GM23338 (cell line): ENCODE measurements around the gene MYO15B. TPM values are rescaled to one million over a fixed set of nuclear protein-coding genes. Genes with fewer than 3 reads are reported as not detected.

Source experiments
- ATAC-seq: fragments of 200-7000 bp; cut with Tn5 transposase; 3 replicates; pipeline ENCODE4 v1.9.1; 2020
- DNase-seq: peaks from one replicate; pipeline ENCODE4 v3.0.0-alpha.2; 2015; ENCODE audit warnings: low spot score
- H2AFZ ChIP-seq: fragments of 200-600 bp; sonication (generic); 2 replicates; pipeline ENCODE4 v1.8.0; 2016; ENCODE audit warnings: antibody characterized with exemption, mild to moderate bottlenecking, moderate library complexity
- H3F3A ChIP-seq: fragments of 200-600 bp; sonication (generic); replicated peaks from 2 replicates; pipeline ENCODE4 v1.8.0; 2017; ENCODE audit warnings: antibody characterized with exemption, mixed run types, low read depth
- H3K27ac ChIP-seq: fragments of 200-600 bp; sonication (generic); 2 replicates; pipeline ENCODE4 v1.6.1; 2016; ENCODE audit warnings: low read depth
- H3K27me3 ChIP-seq: fragments of 200-600 bp; sonication (generic); 2 replicates; pipeline ENCODE4 v1.8.0; 2016; ENCODE audit warnings: mild to moderate bottlenecking, mixed run types, moderate library complexity; ENCODE audit not compliant: insufficient read depth
- H3K36me3 ChIP-seq: fragments of 200-600 bp; sonication (generic); 2 replicates; pipeline ENCODE4 v1.8.0; 2016; ENCODE audit warnings: mild to moderate bottlenecking; ENCODE audit not compliant: insufficient read depth
- H3K4me1 ChIP-seq: fragments of 200-600 bp; sonication (generic); 2 replicates; pipeline ENCODE4 v1.8.0; 2016; ENCODE audit warnings: mild to moderate bottlenecking, moderate library complexity; ENCODE audit not compliant: insufficient read depth
- H3K4me2 ChIP-seq: fragments of 200-600 bp; sonication (generic); 2 replicates; pipeline ENCODE4 v1.7.1; 2017; ENCODE audit warnings: mixed run types
- H3K4me3 ChIP-seq: fragments of 200-600 bp; sonication (generic); 2 replicates; pipeline ENCODE4 v1.6.1; 2016; ENCODE audit warnings: mixed run types
- H3K79me2 ChIP-seq: fragments of 200-600 bp; sonication (generic); replicated peaks from 2 replicates; pipeline ENCODE4 v1.8.0; 2017; ENCODE audit warnings: mild to moderate bottlenecking; ENCODE audit not compliant: insufficient read depth
- H3K9me2 ChIP-seq: fragments of 200-600 bp; sonication (generic); 2 replicates; pipeline ENCODE4 v1.8.0; 2017; ENCODE audit not compliant: insufficient read depth
- H4K20me1 ChIP-seq: fragments of 200-600 bp; sonication (generic); replicated peaks from 2 replicates; pipeline ENCODE4 v1.8.0; 2017; ENCODE audit warnings: mild to moderate bottlenecking; ENCODE audit not compliant: insufficient read depth
- H3K27ac Mint-ChIP-seq: 2 replicates; pipeline ENCODE4 v1.8.0; 2020; ENCODE audit warnings: inconsistent platforms, mild to moderate bottlenecking, moderate library complexity, mixed read lengths
- H3K27me3 Mint-ChIP-seq: 3 replicates; pipeline ENCODE4 v1.8.0; 2022; ENCODE audit warnings: low read depth, mild to moderate bottlenecking, moderate library complexity, mixed read lengths, inconsistent platforms; ENCODE audit not compliant: insufficient read depth, poor library complexity
- H3K36me3 Mint-ChIP-seq: 3 replicates; pipeline ENCODE4 v1.8.0; 2021; ENCODE audit warnings: low read depth, mild to moderate bottlenecking, inconsistent platforms, moderate library complexity, mixed read lengths
- H3K4me1 Mint-ChIP-seq: 3 replicates; pipeline ENCODE4 v1.8.0; 2020; ENCODE audit warnings: mild to moderate bottlenecking, inconsistent platforms, mixed read lengths
- H3K4me3 Mint-ChIP-seq: 3 replicates; pipeline ENCODE4 v1.8.0; 2021; ENCODE audit warnings: moderate library complexity, mild to moderate bottlenecking, inconsistent platforms, mixed read lengths
- H3K9me3 Mint-ChIP-seq: 3 replicates; pipeline ENCODE4 v1.8.0; 2020; ENCODE audit warnings: moderate library complexity, mild to moderate bottlenecking, inconsistent platforms, mixed read lengths
- CREB1 ChIP-seq: fragments of 250-450 bp; sonication (Bioruptor Pico); IDR thresholded peaks from 2 replicates; pipeline ENCODE4 v1.5.0; 2020; ENCODE audit warnings: low read depth, mild to moderate bottlenecking, moderate library complexity
- CTCF ChIP-seq, 2 experiments: fragments of 200-600 bp in 1 of 2; sonication (generic) in 1 of 2; conservative IDR thresholded peaks; 2 replicates each; pipeline versions ENCODE4 v1.5.1 to v1.6.1; 2016 to 2017; ENCODE audit warnings: antibody characterized with exemption in 2 of 2, low read depth in 2 of 2, mild to moderate bottlenecking in 2 of 2, moderate library complexity in 1 of 2
- ETS1 ChIP-seq: IDR thresholded peaks from 2 replicates; pipeline ENCODE4 v1.6.1; 2016; ENCODE audit warnings: antibody characterized with exemption
- EZH2 ChIP-seq: fragments of 200-600 bp; sonication (generic); IDR thresholded peaks from one replicate; pipeline ENCODE4 v1.8.0; 2017; ENCODE audit warnings: antibody characterized with exemption, mild to moderate bottlenecking, low read depth; ENCODE audit not compliant: unreplicated experiment
- EZH2phosphoT487 ChIP-seq: fragments of 200-600 bp; sonication (generic); IDR thresholded peaks from one replicate; pipeline ENCODE4 v1.8.1; 2018; ENCODE audit warnings: antibody characterized with exemption; ENCODE audit not compliant: unreplicated experiment
- JUNB ChIP-seq: IDR thresholded peaks from one replicate; pipeline ENCODE4 v1.6.1; 2016; ENCODE audit warnings: antibody characterized with exemption; ENCODE audit not compliant: unreplicated experiment
- NANOG ChIP-seq: IDR thresholded peaks from 2 replicates; pipeline ENCODE4 v1.6.1; 2016; ENCODE audit warnings: antibody characterized with exemption, borderline replicate concordance
- POLR2AphosphoS5 ChIP-seq: IDR thresholded peaks from 2 replicates; pipeline ENCODE4 v1.6.1; 2016; ENCODE audit warnings: antibody characterized with exemption, low read depth
- REST ChIP-seq: IDR thresholded peaks from one replicate; pipeline ENCODE4 v1.6.1; 2018; ENCODE audit warnings: antibody characterized with exemption; ENCODE audit not compliant: unreplicated experiment
- STAT1 ChIP-seq: IDR thresholded peaks from one replicate; pipeline ENCODE4 v1.6.1; 2016; ENCODE audit warnings: antibody characterized with exemption; ENCODE audit not compliant: unreplicated experiment
- ZNF114 ChIP-seq: fragments of 250-450 bp; sonication (Bioruptor Pico); IDR thresholded peaks from 2 replicates; pipeline ENCODE4 v1.5.0; 2020; ENCODE audit warnings: mild to moderate bottlenecking, moderate library complexity
- ZNF331 ChIP-seq: fragments of 250-450 bp; sonication (Bioruptor Pico); IDR thresholded peaks from 2 replicates; pipeline ENCODE4 v1.5.0; 2020; ENCODE audit warnings: low read depth, mild to moderate bottlenecking, moderate library complexity
- ZNF462 ChIP-seq: fragments of 250-450 bp; sonication (Bioruptor Pico); IDR thresholded peaks from 2 replicates; pipeline ENCODE4 v1.5.0; 2020; ENCODE audit warnings: mild to moderate bottlenecking, moderate library complexity
- polyA plus RNA-seq: library from polyadenylated mRNA; unstranded; fragments of >200 nt; fragmentation: Nextera tagmentation; extraction: Ambion mirVana; gene quantifications from 2 replicates; pipeline ENCODE4 v1.2.1, GENCODE V29; 2016
- total RNA-seq: library from RNA; depleted of rRNA; stranded (reverse); fragments of >200 nt; shearing (Covaris generic); gene quantifications from 2 replicates; pipeline ENCODE4 v1.2.3, GENCODE V29; 2014

MYO15B gene
- total and polyA plus RNA-seq, 2 experiments from 2014 or later = 6.6 to 12.4 TPM

GRCh38 chr17:75629157-75629556, 41.6 kb downstream of the MYO15B start:
- Mint-ChIP-seq H3K4me3 (no peak overlapping the region), H3K27ac (no peak overlapping the region), H3K27me3 (peaks cover 14% of the 10 kb centered on the region), H3K4me1 (peaks cover 16% of the 10 kb centered on the region; the same call in 2 of the 3 replicates), H3K9me3 (no peaks in the 10 kb centered on the region), H3K36me3 (peaks cover 5% of the 10 kb centered on the region; the same call in 1 of the 3 replicates)
- H3K9me2 ChIP-seq = no peaks in the 10 kb centered on the region
- H3K27me3 ChIP-seq = no peaks in the 10 kb centered on the region
- TF ChIP-seq ZNF114 (CRISPR knock-in tag) (no peak), ZNF331 (CRISPR knock-in tag) (no peak), CTCF (conservative IDR thresholded peaks at IDR 0.05; ENCODE audit: low read depth in 2 of 2) (no peak), REST (no peak), JUNB (no peak), CREB1 (CRISPR knock-in tag) (no peak), STAT1 (no peak), ETS1 (no peak), EZH2 (no peak), NANOG (no peak), EZH2phosphoT487 (no peak), POLR2AphosphoS5 (no peak), ZNF462 (CRISPR knock-in tag) (no peak)
- ATAC-seq = no peak
- no peak overlapping the region for H3K27ac ChIP-seq
- H3K4me2 ChIP-seq = no peak overlapping the region
- H3K79me2 ChIP-seq = no peaks in the 10 kb centered on the region
- H4K20me1 ChIP-seq = no peaks in the 10 kb centered on the region; the same call in 1 of the 2 replicates
- H3K4me1 ChIP-seq = peaks cover 9% of the 10 kb centered on the region
- H2AFZ ChIP-seq = no peak overlapping the region
- DNase-seq = no peak
- H3K36me3 ChIP-seq = no peaks in the 10 kb centered on the region; the same call in 1 of the 2 replicates
- H3K4me3 ChIP-seq = no peak overlapping the region
- H3F3A ChIP-seq = no peaks in the 10 kb centered on the region
